SU-DHL-6 (cell line): ENCODE data around the gene INHBA.

Source experiments
- H2AFZ ChIP-seq: fragments of 200-600 bp; sonication (generic); 2 replicates; pipeline ENCODE4 v1.6.1; 2014; ENCODE audit warnings: low read depth, mild to moderate bottlenecking, moderate library complexity, mixed read lengths, antibody characterized with exemption, low read length; ENCODE audit not compliant: severe bottlenecking
- H3F3A ChIP-seq: fragments of 200-600 bp; shearing (Covaris generic); 2 replicates; pipeline ENCODE4 v1.6.0; 2016; ENCODE audit warnings: antibody characterized with exemption, mild to moderate bottlenecking; ENCODE audit not compliant: insufficient read depth
- H3K27ac ChIP-seq: fragments of 200-600 bp; sonication (generic); 2 replicates; pipeline ENCODE4 v1.5.1; 2016; ENCODE audit warnings: low read depth, mild to moderate bottlenecking, low read length, moderate library complexity, mixed read lengths
- H3K27me3 ChIP-seq: fragments of 200-600 bp; sonication (generic), shearing (Covaris generic); 2 replicates; pipeline ENCODE4 v1.6.0; 2014; ENCODE audit warnings: mild to moderate bottlenecking, low read length
- H3K36me3 ChIP-seq: fragments of 200-600 bp; sonication (generic); 2 replicates; pipeline ENCODE4 v1.6.1; 2014; ENCODE audit warnings: mild to moderate bottlenecking, low read length, mixed read lengths
- H3K4me2 ChIP-seq: fragments of 300-600, 200-600 bp; shearing (Covaris generic), sonication (generic); 2 replicates; pipeline ENCODE4 v1.6.0; 2014; ENCODE audit warnings: low read length, low read depth, mild to moderate bottlenecking; ENCODE audit not compliant: poor library complexity, severe bottlenecking
- H3K4me3 ChIP-seq: fragments of 200-600 bp; sonication (generic); 2 replicates; pipeline ENCODE4 v1.5.1; 2014; ENCODE audit warnings: antibody characterized with exemption, low read length, mild to moderate bottlenecking, mixed read lengths; ENCODE audit not compliant: insufficient read depth, poor library complexity, severe bottlenecking
- H3K79me2 ChIP-seq: fragments of 200-600 bp; sonication (generic); 2 replicates; pipeline ENCODE4 v1.6.1; 2014; ENCODE audit warnings: mild to moderate bottlenecking, low read length, moderate library complexity; ENCODE audit not compliant: insufficient read depth
- H3K9ac ChIP-seq: fragments of 200-600 bp; sonication (generic); 2 replicates; pipeline ENCODE4 v1.7.0; 2014; ENCODE audit warnings: mild to moderate bottlenecking, low read length
- H3K9me2 ChIP-seq: fragments of 200-600 bp; sonication (generic); replicated peaks from 2 replicates; pipeline ENCODE4 v1.6.1; 2014; ENCODE audit warnings: low read length; ENCODE audit not compliant: insufficient read depth
- H3K9me3 ChIP-seq: fragments of 200-600 bp; sonication (generic); 2 replicates; pipeline ENCODE4 v1.6.1; 2014; ENCODE audit warnings: low read length, mixed read lengths; ENCODE audit not compliant: insufficient read depth
- H4K20me1 ChIP-seq: fragments of 200-600 bp; sonication (generic); 2 replicates; pipeline ENCODE4 v1.6.1; 2014; ENCODE audit warnings: low read depth, mild to moderate bottlenecking, antibody characterized with exemption, low read length, moderate library complexity, mixed read lengths
- EZH2phosphoT487 ChIP-seq: fragments of 200-600 bp; sonication (generic), shearing (Covaris generic); conservative IDR thresholded peaks from 2 replicates; pipeline ENCODE4 v1.6.1; 2018; ENCODE audit warnings: mild to moderate bottlenecking, antibody characterized with exemption, low read length, moderate library complexity, mixed read lengths
- TF ChIP-seq, protein P1 (sequence below): fragments of 200-600 bp; sonication (generic); IDR thresholded peaks from one replicate; pipeline ENCODE4 v1.5.1; 2017; ENCODE audit warnings: antibody characterized with exemption, mild to moderate bottlenecking, low read length, moderate library complexity; ENCODE audit not compliant: insufficient read depth, poor library complexity, severe bottlenecking

INHBA gene

DNA sequence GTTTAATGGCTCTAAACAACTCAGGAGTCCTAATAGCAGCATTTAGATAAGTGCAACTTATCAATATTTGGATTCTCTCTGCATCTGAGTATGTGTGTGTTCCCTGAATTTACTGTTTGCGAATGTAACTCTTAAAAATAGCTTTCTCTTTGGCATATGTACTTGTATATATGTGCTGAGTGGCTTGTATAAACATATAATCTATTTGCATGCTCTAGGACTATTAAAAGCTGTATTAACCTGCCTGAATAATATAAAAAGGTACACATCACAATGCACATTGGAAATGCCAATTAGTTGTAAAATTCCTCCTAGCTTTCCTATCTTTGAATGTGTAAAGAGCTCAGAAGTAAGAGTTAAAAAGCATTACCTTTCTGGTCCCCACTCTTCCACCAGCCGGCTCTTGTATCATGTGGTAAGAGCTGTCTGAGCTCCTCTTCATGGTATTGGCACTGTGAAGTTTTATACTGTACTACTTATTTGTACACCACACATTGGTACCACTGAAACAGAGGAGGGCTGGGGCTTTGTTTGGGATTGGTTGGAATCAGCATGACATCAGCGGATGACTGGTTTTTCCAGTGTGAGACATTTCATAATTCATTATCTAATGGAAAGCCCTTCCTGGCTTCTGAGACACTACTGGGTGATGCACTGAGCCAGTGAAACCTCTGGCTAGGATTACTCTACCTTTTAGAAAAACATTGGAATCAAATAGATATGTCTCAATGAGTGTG, at the start of gene INHBA:
TSS of gene INHBA (minus strand) at position 456 of the 737 bp plus-strand sequence. CDS start 2,716 bp downstream, outside the sequence.
- Histone ChIP-seq H3K4me2 (no peak within 1 kb of the TSS), H3K9me3 (no peaks in the 10 kb centered on the region), H2AFZ (no peak within 1 kb of the TSS), H3K9me2 (no peaks in the 10 kb centered on the region), H3K4me3 (no peak within 1 kb of the TSS), H3K36me3 (no peaks in the 10 kb centered on the region), H3K27ac (no peak within 1 kb of the TSS), H4K20me1 (no peaks in the 10 kb centered on the region), H3K9ac (no peak within 1 kb of the TSS), H3K79me2 (no peaks in the 10 kb centered on the region), H3F3A (no peaks in the 10 kb centered on the region), H3K27me3 (no peaks in the 10 kb centered on the region)
- TF ChIP-seq, protein P1, sequence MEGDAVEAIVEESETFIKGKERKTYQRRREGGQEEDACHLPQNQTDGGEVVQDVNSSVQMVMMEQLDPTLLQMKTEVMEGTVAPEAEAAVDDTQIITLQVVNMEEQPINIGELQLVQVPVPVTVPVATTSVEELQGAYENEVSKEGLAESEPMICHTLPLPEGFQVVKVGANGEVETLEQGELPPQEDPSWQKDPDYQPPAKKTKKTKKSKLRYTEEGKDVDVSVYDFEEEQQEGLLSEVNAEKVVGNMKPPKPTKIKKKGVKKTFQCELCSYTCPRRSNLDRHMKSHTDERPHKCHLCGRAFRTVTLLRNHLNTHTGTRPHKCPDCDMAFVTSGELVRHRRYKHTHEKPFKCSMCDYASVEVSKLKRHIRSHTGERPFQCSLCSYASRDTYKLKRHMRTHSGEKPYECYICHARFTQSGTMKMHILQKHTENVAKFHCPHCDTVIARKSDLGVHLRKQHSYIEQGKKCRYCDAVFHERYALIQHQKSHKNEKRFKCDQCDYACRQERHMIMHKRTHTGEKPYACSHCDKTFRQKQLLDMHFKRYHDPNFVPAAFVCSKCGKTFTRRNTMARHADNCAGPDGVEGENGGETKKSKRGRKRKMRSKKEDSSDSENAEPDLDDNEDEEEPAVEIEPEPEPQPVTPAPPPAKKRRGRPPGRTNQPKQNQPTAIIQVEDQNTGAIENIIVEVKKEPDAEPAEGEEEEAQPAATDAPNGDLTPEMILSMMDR: no peak
- TF ChIP-seq EZH2phosphoT487: no peak

DNA sequence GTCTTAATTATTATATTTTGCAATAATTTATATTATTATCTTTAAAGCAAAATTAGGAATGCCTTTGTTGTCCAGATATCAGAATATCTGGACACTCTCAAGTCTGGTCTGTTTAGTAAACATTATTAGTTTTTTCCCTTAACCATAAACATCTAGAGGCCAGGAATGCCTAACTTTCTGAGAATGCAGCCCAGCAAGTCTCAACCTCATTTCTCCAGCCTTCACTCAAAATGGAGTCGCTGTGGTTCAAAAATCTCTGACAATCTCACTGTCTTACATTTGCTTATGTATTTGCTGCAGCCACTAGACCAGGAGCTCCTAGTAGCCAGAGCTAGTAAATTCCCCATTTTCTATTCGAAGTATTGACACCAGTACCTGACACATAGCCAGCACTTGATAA, 49.7 kb upstream of the INHBA start:
- H3K27me3 ChIP-seq: no peaks in the 10 kb centered on the region
- H2AFZ ChIP-seq: no peak overlapping the region
- no peak overlapping the region for H3K9ac ChIP-seq
- no peaks in the 10 kb centered on the region for H3F3A ChIP-seq
- peaks cover 39% of the 10 kb centered on the region; the same call in 1 of the 2 replicates for H3K9me3 ChIP-seq
- H4K20me1 ChIP-seq: no peaks in the 10 kb centered on the region
- TF ChIP-seq, protein P1: no peak
- TF ChIP-seq EZH2phosphoT487: no peak
- no peak overlapping the region for H3K4me2 ChIP-seq
- H3K36me3 ChIP-seq: no peaks in the 10 kb centered on the region
- H3K27ac ChIP-seq: no peak overlapping the region
- H3K9me2 ChIP-seq: no peaks in the 10 kb centered on the region
- no peaks in the 10 kb centered on the region for H3K79me2 ChIP-seq
- H3K4me3 ChIP-seq: no peak overlapping the region

DNA sequence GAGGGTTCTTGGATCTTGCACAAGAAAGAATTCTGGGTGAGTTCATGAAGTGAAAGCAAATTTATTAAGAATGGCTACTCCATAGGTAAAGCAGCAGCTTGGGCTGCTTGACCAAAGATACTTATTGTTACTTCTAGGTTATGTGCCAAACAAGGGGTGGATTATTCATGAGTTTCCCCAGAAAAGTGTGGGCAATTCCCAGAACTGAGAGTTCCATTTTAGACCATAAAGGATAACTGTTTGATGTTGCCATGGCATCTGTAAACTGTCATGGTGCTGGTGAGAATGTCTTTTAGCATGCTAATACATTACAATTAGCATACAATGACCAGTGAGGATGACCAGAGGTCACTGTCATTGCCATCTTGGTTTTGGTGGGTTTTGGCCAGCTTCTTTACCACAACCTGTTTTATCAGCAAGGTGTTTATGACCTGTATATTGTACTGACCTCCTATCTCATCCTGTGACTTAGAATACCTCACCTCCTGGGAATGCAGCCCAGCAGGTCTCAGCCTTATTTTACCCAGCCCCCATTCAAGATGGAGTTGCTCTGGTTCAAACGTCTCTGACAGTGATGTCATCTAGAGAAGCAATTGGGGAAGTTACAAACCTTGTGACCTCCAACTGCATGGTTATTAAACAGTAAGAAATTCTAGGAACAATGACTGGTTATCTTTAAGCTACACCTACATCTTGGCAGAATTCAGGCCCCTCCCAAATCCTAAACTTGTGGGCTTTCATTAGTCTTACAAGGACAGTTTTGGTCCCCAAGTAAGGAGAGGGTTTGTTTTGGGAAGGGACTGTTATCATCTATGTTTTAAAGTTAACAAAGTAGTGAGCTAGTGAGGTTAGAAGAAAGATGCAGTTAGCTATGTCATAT, 48.0 kb upstream of the INHBA start:
- Histone ChIP-seq H3F3A (no peaks in the 10 kb centered on the region), H3K9me2 (no peaks in the 10 kb centered on the region), H3K9me3 (peaks cover 25% of the 10 kb centered on the region; the same call in 1 of the 2 replicates), H3K79me2 (no peaks in the 10 kb centered on the region), H3K4me3 (no peak overlapping the region), H3K36me3 (no peaks in the 10 kb centered on the region), H3K27ac (no peak overlapping the region), H3K27me3 (no peaks in the 10 kb centered on the region), H2AFZ (no peak overlapping the region), H3K4me2 (no peak overlapping the region), H4K20me1 (no peaks in the 10 kb centered on the region), H3K9ac (no peak overlapping the region)
- TF ChIP-seq, protein P1: no peak
- no peak for TF ChIP-seq EZH2phosphoT487
